MM.1S (cell line): Measurements from ENCODE around the gene ID3.

ENCODE experiments used
- DNase-seq: peaks from one replicate; pipeline ENCODE4 v3.0.0-alpha.2; 2015
- H2AFZ ChIP-seq: fragments of 300-600 bp; sonication (generic); 2 replicates; pipeline ENCODE4 v1.6.0; 2016; ENCODE audit warnings: antibody characterized with exemption, low read length
- H3F3A ChIP-seq: fragments of 300-600 bp; sonication (generic); 2 replicates; pipeline ENCODE4 v1.6.1; 2016; ENCODE audit warnings: mild to moderate bottlenecking, antibody characterized with exemption, low read length, moderate library complexity, mixed read lengths; ENCODE audit not compliant: insufficient read depth
- H3K27ac ChIP-seq: fragments of 300-600 bp; sonication (generic); 2 replicates; pipeline ENCODE4 v1.5.1; 2016; ENCODE audit warnings: mild to moderate bottlenecking, low read length
- H3K27me3 ChIP-seq: fragments of 300-600 bp; sonication (generic); replicated peaks from 2 replicates; pipeline ENCODE4 v1.6.0; 2016; ENCODE audit warnings: low read length; ENCODE audit not compliant: insufficient read depth
- H3K36me3 ChIP-seq: fragments of 300-600 bp; sonication (generic); replicated peaks from 2 replicates; pipeline ENCODE4 v1.6.1; 2016; ENCODE audit warnings: mild to moderate bottlenecking, low read length, mixed read lengths; ENCODE audit not compliant: insufficient read depth
- H3K4me1 ChIP-seq: fragments of 300-600 bp; sonication (generic); 2 replicates; pipeline ENCODE4 v1.6.1; 2016; ENCODE audit warnings: low read length, mixed read lengths
- H3K4me2 ChIP-seq: fragments of 300-600 bp; sonication (generic); 2 replicates; pipeline ENCODE4 v1.6.0; 2016; ENCODE audit warnings: low read depth, low read length
- H3K4me3 ChIP-seq: fragments of 300-600 bp; sonication (generic); 2 replicates; pipeline ENCODE4 v1.5.1; 2016; ENCODE audit warnings: low read length, mixed read lengths
- H3K79me2 ChIP-seq: fragments of 300-600 bp; sonication (generic); 2 replicates; pipeline ENCODE4 v1.6.1; 2016; ENCODE audit warnings: mixed run types, low read length, mixed read lengths
- H3K9ac ChIP-seq: fragments of 300-600 bp; sonication (generic); 2 replicates; pipeline ENCODE4 v1.6.1; 2016; ENCODE audit warnings: low read length, mixed read lengths
- H3K9me2 ChIP-seq: fragments of 300-600 bp; sonication (generic); replicated peaks from 2 replicates; pipeline ENCODE4 v1.6.1; 2016; ENCODE audit warnings: mild to moderate bottlenecking, low read length, mixed read lengths; ENCODE audit not compliant: insufficient read depth
- H3K9me3 ChIP-seq: fragments of 300-600 bp; sonication (generic); replicated peaks from 2 replicates; pipeline ENCODE4 v1.6.1; 2016; ENCODE audit warnings: mild to moderate bottlenecking, low read length, mixed read lengths; ENCODE audit not compliant: insufficient read depth
- H4K20me1 ChIP-seq: fragments of 300-600 bp; sonication (generic); 2 replicates; pipeline ENCODE4 v1.6.1; 2016; ENCODE audit warnings: mild to moderate bottlenecking, low read length, moderate library complexity, mixed read lengths; ENCODE audit not compliant: insufficient read depth
- EZH2 ChIP-seq: fragments of 300-600 bp; sonication (generic); optimal IDR thresholded peaks from 2 replicates; pipeline ENCODE3; 2017; ENCODE audit warnings: low read depth, mild to moderate bottlenecking, antibody characterized with exemption, low read length, mixed read lengths
- EZH2phosphoT487 ChIP-seq: fragments of 300-600 bp; sonication (generic); IDR thresholded peaks from 2 replicates; pipeline ENCODE4 v1.6.1; 2018; ENCODE audit warnings: antibody characterized with exemption, low read length
- TF ChIP-seq, protein P1 (sequence below): fragments of 300-600 bp; sonication (generic); IDR thresholded peaks from 2 replicates; pipeline ENCODE4 v1.5.1; 2016; ENCODE audit warnings: antibody characterized with exemption, low read length, mixed read lengths

Gene ID3

DNA sequence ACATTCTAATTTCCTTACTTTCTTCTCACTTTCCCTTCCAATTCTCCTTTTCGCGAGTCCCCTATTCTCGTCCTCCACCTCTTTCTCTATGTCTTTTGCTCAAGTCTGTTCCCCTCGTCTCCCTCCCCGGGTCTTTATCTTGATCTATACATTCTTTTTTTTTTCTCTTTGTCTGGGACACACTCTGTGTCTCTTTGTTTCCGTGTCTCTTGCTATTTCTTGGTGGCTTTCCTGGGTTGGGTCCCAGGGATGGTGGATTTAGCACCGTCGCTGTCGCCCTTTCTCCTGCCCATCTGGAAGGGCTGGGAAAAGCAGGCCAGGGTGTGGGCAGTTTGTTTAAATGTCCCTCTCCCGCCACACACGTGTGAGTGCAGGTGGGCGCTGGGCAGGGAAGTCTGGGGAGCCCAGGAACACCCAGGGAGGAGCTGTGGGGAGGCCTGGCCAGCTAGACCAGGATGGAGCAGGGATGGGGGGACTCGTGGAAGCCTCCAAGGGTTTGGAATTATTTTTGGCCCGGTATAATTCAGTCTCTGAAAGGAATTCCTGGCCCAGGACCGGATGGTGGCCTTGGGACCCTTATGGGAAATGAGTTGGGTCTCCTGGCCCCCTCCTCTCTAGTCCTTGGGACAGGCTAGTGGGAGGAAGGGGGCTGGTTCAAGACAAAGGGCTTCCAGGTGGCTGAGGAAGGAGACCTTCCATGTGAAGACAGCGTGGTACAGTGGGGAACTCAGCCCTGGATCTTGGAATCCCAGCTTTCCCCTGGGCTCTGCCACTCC is 9.5 kb upstream of the ID3 start:
- Histone ChIP-seq H2AFZ (no peak overlapping the region), H3K4me3 (no peak overlapping the region), H4K20me1 (no peaks in the 10 kb centered on the region), H3F3A (no peaks in the 10 kb centered on the region), H3K27ac (no peak overlapping the region), H3K9me3 (no peaks in the 10 kb centered on the region), H3K4me2 (peak overlapping the region; percentile 27; the same call in 1 of the 2 replicates), H3K79me2 (no peaks in the 10 kb centered on the region), H3K9me2 (no peaks in the 10 kb centered on the region), H3K36me3 (no peaks in the 10 kb centered on the region), H3K9ac (no peak overlapping the region), H3K27me3 (peaks cover 40% of the 10 kb centered on the region), H3K4me1 (no peaks in the 10 kb centered on the region)
- TF ChIP-seq EZH2 (no peak), EZH2phosphoT487 (no peak)
- TF ChIP-seq, protein P1, sequence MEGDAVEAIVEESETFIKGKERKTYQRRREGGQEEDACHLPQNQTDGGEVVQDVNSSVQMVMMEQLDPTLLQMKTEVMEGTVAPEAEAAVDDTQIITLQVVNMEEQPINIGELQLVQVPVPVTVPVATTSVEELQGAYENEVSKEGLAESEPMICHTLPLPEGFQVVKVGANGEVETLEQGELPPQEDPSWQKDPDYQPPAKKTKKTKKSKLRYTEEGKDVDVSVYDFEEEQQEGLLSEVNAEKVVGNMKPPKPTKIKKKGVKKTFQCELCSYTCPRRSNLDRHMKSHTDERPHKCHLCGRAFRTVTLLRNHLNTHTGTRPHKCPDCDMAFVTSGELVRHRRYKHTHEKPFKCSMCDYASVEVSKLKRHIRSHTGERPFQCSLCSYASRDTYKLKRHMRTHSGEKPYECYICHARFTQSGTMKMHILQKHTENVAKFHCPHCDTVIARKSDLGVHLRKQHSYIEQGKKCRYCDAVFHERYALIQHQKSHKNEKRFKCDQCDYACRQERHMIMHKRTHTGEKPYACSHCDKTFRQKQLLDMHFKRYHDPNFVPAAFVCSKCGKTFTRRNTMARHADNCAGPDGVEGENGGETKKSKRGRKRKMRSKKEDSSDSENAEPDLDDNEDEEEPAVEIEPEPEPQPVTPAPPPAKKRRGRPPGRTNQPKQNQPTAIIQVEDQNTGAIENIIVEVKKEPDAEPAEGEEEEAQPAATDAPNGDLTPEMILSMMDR: no peak
- DNase-seq: no peak

DNA sequence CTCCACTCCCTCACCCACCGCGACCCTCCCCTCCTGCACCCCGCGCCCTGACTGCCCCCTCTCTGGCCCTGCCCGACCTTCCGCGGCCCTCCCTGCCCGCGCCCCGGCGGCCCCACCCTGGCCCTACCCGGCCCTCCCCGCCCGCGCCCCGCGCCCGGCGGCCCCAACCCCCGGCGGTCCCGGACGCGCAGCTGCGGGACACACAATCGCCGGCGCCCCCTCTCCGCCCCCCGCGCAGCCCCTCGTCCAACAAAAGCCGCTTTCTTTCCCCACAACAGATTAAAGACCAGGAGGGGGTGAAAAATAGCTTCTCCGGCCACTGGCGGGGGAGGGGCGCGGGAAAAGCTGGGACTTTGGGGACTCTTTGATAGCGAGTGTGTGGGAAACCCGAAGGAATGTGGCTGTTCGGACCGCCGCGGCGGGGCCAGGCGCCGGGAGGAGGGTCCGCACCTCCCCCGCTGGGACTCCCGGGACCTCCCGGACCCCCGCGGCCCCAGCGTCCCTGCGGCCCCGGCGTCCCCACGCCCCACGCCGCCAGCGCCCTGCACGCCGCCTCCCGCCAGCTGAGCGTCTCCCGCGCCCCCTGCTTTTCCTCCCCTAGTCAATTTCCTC is 8.8 kb upstream of the ID3 start:
- DNase-seq: no peak
- Histone ChIP-seq H3K79me2 (no peaks in the 10 kb centered on the region), H2AFZ (no peak overlapping the region), H3K9ac (no peak overlapping the region), H3K4me2 (peak overlapping the region; percentile 27; the same call in 1 of the 2 replicates), H3K9me2 (no peaks in the 10 kb centered on the region), H3K4me1 (no peaks in the 10 kb centered on the region), H3K27me3 (peaks cover 40% of the 10 kb centered on the region), H3K27ac (no peak overlapping the region), H3K36me3 (no peaks in the 10 kb centered on the region), H3K9me3 (no peaks in the 10 kb centered on the region), H4K20me1 (no peaks in the 10 kb centered on the region), H3K4me3 (no peak overlapping the region), H3F3A (no peaks in the 10 kb centered on the region)
- TF ChIP-seq EZH2 (no peak), EZH2phosphoT487 (no peak)
- TF ChIP-seq, protein P1: no peak

DNA sequence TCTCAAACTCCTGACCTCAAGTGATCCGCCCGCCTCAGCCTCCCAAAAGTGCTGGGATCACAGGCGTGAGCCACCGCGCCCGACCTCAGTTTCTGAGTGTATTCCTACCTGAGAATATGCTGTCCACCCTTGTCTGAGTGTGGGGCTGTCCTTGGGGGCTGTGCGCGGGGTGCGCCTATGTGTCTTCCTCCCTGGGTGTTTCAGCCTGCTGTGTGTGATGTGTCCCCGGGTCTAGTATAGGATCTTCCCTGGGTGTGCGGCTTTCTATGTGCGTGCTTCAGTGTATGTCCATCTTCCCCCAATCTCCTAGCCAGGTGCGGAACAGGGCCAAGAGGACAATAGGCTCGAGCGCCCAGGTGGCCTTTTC is 8.3 kb upstream of the ID3 start:
- H2AFZ ChIP-seq: no peak overlapping the region
- peaks cover 4% of the 10 kb centered on the region; the same call in 1 of the 2 replicates for H3K4me1 ChIP-seq
- H3K27ac ChIP-seq: no peak overlapping the region
- H3K27me3 ChIP-seq: peaks cover 40% of the 10 kb centered on the region
- H3K36me3 ChIP-seq: no peaks in the 10 kb centered on the region
- TF ChIP-seq, protein P1: no peak
- TF ChIP-seq EZH2phosphoT487: no peak
- TF ChIP-seq EZH2: no peak
- no peaks in the 10 kb centered on the region for H4K20me1 ChIP-seq
- no peak overlapping the region for H3K9ac ChIP-seq
- DNase-seq: no peak
- H3K9me3 ChIP-seq: no peaks in the 10 kb centered on the region
- H3K9me2 ChIP-seq: no peaks in the 10 kb centered on the region
- H3F3A ChIP-seq: peaks cover 3% of the 10 kb centered on the region
- no peaks in the 10 kb centered on the region for H3K79me2 ChIP-seq
- no peak overlapping the region for H3K4me2 ChIP-seq
- no peak overlapping the region for H3K4me3 ChIP-seq
